Body of pancreas (tissue), 4 donors: ENCODE measurements around the gene TOM1L2.

ENCODE experiments used
- POLR2A ChIP-seq, 3 donors: fragments of 450-650 bp; IDR thresholded peaks; one replicate each; pipeline ENCODE4 v1.6.1; 2016; ENCODE audit warnings: antibody characterized with exemption in 3 of 3, mild to moderate bottlenecking in 2 of 3
- TF ChIP-seq, protein P1 (sequence below), 7 experiments: fragments of 450-650 bp in 4 of 7; fragments of 200-600 bp in 3 of 7; sonication (generic) in 3 of 7; IDR thresholded peaks; one replicate each; pipeline ENCODE4 v1.5.1; 2016 to 2019; ENCODE audit warnings: antibody characterized with exemption in 7 of 7

- TF ChIP-seq, protein P1, sequence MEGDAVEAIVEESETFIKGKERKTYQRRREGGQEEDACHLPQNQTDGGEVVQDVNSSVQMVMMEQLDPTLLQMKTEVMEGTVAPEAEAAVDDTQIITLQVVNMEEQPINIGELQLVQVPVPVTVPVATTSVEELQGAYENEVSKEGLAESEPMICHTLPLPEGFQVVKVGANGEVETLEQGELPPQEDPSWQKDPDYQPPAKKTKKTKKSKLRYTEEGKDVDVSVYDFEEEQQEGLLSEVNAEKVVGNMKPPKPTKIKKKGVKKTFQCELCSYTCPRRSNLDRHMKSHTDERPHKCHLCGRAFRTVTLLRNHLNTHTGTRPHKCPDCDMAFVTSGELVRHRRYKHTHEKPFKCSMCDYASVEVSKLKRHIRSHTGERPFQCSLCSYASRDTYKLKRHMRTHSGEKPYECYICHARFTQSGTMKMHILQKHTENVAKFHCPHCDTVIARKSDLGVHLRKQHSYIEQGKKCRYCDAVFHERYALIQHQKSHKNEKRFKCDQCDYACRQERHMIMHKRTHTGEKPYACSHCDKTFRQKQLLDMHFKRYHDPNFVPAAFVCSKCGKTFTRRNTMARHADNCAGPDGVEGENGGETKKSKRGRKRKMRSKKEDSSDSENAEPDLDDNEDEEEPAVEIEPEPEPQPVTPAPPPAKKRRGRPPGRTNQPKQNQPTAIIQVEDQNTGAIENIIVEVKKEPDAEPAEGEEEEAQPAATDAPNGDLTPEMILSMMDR (IDR thresholded peaks at IDR 0.05), result no peak
- TF ChIP-seq POLR2A (IDR thresholded peaks at IDR 0.05), result no peak
Observed at GRCh38 chr17:17924131-17924856, 47.9 kb downstream of the TOM1L2 start.
